RKO (cell line): ENCODE data around the gene FUT1.
"Not testable (repeated sequence)": the region's sequence is repeated elsewhere in the genome, so short reads cannot be mapped to it uniquely, and the experiment has no call there.

ENCODE experiments used
- DNase-seq: peaks from one replicate; pipeline ENCODE4 v3.0.0-alpha.2; 2016; ENCODE audit warnings: low spot score

Gene FUT1

GRCh38 chr19:48768171-48768753 is 15.8 kb upstream of the FUT1 start:
- not testable (repeated sequence) for DNase-seq

DNA sequence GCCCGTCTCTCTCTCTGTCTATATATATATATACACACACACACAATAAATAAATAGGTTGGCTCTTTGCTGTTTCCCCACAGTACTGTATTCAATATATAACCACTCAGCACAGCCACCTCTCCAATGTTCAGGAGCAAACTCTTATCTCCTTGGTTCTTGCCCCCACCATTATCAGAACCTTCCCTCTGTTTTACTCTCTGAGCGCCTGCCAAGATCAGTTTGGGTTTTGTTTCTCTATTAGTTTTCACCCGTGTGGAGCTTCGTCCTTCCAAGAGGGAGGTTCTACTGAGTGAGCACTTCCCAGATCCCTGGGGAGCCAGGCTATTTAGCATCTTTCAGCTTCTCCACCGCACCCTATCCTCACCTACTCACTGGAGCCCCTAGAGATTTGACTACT is 13.4 kb upstream of the FUT1 start:
- DNase-seq = not testable (repeated sequence)

DNA sequence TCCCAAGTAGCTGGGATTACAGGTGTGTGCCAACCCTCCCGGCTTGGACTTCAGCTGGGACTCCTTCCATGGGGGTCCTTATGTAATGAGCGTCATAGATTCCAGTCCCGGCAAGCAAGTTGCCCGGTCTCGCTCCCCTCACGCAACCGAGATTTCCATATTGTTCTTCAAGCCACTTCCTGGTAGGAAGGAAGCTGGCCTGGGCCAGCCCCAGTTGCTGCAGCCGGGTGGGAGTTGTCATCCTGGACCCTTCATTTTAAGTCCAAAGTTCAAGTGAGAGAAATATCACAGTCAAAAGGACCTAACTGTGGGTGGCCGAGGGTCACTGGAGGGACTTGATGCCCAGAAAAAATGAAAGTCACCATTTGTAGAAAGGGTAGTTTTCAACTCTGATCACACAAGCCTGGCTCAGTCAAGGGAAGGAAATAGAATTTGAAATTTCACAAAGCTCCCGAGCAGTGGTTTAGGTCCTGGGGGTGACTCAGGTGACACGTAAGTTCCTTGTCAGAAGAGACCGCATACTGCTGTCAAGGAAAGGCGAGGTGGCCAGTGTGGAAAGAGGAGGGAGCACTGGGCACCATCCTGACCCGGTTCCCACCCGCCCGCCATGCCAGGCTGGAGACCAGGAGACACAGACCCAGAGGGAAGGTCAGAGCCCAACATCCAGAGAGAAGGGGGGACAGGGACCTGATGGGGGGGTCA is 8.2 kb upstream of the FUT1 start:
- peak; percentile 71 for DNase-seq

GRCh38 chr19:48757741-48758144 is 5.3 kb upstream of the FUT1 start:
- no peak for DNase-seq

DNA sequence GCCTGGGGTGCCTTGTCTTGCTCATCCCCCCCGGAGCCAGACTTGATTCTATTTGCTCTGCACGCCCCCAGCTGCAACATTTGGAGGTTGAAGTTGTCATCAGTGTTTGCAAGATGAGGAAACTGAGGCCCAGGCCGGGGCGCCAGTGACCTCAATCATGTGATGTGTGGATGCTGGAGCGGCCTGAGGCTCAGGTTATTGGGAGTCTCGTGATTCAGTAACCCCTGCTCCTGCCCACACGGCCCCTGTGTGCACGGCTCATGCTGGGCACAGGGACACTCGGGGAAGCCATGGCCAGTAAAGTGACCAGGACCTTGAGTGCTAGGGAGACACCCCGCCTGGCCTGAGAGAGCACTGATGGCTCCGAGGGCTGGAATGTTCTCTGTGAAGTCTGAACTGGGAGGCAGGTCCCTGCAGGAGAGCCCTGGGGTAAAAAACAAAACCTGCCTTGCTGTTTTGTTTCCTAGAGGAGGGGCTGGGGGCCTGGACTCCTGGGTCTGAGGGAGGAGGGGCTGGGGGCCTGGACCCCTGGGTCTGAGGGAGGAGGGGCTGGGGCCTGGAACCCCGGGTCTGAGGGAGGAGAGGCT is 4.7 kb upstream of the FUT1 start:
- no peak for DNase-seq

- DNase-seq = no peak
Measured at GRCh38 chr19:48756686-48757085, 4.2 kb upstream of the FUT1 start.

- no peak for DNase-seq
Measured at GRCh38 chr19:48756212-48756611, 3.8 kb upstream of the FUT1 start.

DNA sequence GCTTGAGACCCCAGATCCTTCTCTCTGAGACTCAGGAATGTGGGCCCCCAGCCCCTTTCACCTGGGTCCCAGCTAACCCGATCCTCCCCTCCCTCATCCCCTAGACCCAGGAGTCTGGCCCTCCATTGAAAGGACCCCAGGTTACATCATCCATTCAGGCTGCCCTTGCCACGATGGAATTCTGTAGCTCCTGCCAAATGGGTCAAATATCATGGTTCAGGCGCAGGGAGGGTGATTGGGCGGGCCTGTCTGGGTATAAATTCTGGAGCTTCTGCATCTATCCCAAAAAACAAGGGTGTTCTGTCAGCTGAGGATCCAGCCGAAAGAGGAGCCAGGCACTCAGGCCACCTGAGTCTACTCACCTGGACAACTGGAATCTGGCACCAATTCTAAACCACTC is 3.3 kb upstream of the FUT1 start:
- no peak for DNase-seq

GRCh38 chr19:48755084-48755641 is 2.7 kb upstream of the FUT1 start, which contains the start of gene FGF21:
TSS of gene FGF21 (plus strand) at chr19:48755524. CDS start at chr19:48756237, 713 bp downstream.
- DNase-seq = no peak

DNA sequence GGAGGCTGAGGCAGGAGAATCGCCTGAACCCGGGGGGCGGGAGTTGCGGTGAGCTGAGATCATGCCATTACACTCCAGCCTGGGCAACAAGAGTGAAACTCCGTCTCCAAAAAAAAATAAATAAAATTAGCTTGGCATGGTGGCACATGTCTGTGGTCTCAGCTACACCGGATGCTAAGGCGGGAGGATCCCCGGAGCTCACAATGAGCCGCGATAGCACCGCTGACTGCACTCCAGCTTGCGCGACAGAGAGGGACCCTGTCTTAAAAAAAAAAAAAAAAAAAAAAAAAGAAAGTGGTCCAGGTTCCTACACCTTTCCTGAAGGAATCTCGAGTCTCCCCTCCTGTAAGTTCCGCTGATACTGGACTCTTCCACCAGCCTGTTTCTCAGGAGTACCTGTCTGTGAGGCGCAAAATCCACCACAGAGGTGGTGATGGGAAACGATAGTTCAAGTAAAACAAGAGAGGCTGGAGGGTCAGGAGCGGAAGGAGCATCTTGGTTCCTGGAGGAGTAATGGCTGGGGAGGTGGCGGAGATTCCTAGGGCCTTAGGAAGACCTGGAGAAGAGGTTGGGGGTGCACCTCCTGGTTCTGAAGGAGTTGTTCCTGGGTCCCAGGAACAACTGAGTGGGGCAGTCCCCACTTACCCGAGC is 471 bp downstream of the FUT1 start:
- DNase-seq = no peak

DNA sequence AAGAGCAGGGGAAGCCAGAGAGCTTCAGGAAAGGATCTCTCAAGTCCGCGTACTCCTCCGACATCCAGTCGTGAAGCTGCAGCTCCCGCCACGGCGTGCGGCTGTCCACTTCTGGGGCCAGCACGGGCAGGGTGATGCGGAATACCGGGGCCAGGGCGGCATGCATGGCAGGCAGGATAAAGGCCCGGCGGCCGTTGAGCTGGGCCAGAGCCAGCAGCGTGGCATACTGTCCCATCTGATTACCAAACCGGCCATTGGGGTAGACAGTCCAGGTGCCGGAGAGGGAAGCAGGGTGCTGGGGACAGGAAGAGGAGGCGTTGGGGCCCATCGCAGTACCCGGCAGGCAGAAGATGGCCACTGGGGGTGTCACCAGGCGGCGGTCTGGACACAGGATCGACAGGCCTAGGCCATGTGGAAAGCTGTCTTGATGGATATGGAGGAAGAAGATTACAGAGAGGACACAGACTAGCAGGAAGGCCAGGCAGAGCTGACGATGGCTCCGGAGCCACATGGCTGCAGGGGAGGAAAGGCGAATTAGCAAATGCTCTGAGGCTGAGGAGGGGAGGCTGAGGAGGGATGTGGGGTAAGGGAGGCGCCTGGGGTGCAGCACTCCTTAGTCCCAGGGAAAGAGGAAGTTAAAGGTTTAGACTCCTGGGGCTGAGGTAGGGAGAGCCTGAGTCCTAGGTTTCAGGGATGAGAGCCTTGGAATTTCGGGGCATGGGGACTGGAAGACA is 1.5 kb downstream of the FUT1 start:
- no peak for DNase-seq

GRCh38 chr19:48750351-48750750 is 2.1 kb downstream of the FUT1 start:
- DNase-seq = no peak

DNA sequence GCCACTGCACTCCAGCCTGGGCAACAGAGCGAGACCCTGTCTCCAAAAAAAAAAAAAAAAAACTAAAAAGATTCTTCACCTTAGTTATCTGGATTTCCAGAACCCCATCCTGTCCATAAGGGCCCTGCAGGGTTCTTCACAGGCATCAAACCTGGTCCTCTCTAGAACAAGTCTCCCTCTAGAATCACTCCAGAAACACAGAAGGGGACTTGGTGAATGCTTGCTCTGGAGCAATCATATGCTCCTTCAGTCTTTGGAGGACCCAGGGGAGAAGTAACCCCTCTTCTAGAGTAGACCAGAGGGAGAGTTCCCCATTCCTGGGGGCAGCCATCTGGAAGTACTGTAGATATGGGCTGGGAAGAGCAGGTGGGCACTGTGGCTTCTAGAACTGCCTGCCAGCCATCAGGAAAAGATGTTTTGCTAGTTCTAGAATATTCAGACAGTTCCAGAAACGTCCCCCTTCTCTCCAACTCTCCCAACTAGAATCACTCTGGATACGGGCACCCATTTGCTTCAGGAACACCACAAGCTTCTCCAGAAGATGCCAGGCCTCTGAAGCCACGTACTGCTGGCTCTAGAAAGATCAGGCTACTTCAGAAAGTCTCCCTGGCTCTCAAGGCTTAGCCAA is 2.8 kb downstream of the FUT1 start:
- no peak for DNase-seq

DNA sequence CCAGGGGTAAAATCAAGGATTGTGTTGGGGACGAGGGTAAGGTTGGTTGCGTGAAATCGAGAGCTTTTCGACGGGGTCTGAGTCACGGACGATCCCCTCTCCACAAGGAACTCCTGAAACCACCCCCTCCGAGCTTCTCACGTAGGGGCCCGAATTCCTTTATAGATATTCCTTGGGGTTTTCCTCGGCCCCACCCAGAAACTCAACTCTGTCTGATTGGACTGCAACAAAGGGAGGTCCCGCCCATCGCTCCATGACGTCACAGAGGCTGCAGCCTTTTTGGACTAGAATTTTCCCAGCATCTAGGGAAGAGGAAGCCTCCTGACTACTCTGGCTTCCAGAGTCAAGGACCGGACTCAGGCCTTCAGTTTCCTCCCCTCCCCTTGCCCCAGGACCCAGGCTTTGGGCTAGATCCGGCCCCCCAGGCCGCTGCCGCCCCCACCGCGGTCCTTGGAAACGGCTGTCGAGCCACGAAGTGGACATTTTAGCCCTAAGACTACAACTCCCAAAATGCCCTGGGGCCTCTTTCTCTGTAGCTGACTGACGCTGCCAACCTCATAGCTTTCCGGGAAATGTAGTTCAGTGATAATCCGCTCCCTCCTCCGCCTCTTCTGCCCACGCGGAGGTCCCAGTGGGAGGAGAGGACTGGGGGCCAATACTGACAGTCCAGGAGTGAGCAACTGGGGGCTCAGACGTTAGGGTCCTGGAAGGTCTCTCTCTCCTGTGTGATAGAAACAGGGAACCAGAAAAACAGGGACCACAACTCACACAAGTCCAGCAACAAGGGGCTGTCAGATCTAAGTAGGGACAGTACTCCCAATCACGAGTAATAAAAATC is 5.5 kb downstream of the FUT1 start, which contains the start of gene IZUMO1:
IZUMO1 (minus strand) TSS at position 172 of the 838 bp plus-strand sequence. CDS start 1,050 bp downstream, outside the sequence.
- DNase-seq = no peak

- DNase-seq = no peak
Measured at GRCh38 chr19:48746110-48746509, 6.3 kb downstream of the FUT1 start.

- DNase-seq = peak; percentile 80
Measured at GRCh38 chr19:48745208-48745995, 7.0 kb downstream of the FUT1 start.

GRCh38 chr19:48742096-48742495 is 10.3 kb downstream of the FUT1 start:
- no peak for DNase-seq

DNA sequence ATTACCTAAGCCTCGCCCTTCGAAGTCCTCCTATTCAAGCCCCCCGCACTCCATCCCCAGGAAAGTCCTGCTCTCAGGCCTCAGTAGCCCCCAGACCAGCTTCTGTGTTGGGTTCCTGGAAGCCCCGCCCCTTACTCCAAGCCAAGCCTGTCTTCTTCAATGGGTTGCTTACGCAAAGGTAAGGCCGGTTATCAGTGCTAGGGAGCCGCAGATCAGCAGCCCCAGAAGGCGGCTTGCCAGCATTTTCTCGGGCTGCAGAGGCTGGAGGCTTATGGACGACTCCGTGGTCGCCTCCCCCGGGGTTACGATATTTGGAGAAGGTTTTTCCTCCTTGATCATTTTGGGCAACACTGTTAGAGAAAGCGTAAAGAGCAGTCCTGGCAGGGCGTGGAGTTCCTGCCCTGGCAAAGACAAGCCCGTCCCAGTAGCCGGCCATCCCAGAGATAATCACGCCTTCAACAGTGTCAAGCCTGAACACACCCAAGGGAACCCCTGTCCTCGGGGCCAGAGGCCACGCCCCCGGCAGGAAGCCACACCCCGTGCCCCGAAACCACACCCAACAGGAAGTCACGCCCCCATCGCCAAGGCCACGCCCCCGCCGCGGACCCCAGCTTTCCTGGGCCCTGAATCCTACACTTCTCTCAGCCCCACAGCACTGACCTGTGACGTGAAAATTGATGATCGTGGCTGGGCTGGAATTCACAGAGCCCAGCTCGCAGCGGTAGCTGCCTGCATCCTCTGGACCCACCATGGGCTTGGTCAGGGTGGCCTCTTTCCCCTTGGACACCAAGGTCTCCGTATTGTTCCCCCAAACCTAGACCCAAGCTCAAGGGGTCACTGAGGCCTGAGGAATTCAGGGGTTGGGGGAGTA is 11.1 kb downstream of the FUT1 start:
- DNase-seq = no peak
